PC-9 (cell line): ENCODE data around the gene ITPRIPL2.

Source experiments
- EZH2 ChIP-seq: fragments of 200-600 bp; sonication (generic); IDR thresholded peaks from 2 replicates; pipeline ENCODE4 v1.8.0; 2017; ENCODE audit warnings: antibody characterized with exemption, low read depth
- TF ChIP-seq, protein P1 (sequence below): fragments of 200-600 bp; sonication (generic); conservative IDR thresholded peaks from 2 replicates; pipeline ENCODE4 v1.6.1; 2017; ENCODE audit warnings: mixed run types, antibody characterized with exemption, mild to moderate bottlenecking, moderate library complexity

DNA sequence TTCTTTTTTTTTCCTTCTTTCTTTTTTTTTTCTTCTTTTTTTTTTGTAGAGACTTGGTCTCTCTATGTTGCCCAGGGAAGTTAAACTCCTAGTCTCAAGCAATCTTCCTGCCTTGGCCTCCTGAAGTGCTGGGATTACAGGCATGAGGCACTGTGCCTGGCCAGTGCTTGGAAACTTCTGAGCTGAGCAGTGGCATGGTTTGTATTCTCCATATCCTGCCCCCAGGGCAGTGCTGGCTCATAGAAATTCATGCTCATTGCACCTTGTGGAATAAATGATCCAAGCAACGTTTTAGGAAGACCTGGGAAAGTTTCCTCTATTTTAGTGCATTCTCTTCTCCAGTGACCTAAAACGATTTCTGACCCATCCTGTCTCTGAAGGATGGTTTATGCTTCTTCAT is 37.5 kb downstream of the ITPRIPL2 start:
- TF ChIP-seq, protein P1, sequence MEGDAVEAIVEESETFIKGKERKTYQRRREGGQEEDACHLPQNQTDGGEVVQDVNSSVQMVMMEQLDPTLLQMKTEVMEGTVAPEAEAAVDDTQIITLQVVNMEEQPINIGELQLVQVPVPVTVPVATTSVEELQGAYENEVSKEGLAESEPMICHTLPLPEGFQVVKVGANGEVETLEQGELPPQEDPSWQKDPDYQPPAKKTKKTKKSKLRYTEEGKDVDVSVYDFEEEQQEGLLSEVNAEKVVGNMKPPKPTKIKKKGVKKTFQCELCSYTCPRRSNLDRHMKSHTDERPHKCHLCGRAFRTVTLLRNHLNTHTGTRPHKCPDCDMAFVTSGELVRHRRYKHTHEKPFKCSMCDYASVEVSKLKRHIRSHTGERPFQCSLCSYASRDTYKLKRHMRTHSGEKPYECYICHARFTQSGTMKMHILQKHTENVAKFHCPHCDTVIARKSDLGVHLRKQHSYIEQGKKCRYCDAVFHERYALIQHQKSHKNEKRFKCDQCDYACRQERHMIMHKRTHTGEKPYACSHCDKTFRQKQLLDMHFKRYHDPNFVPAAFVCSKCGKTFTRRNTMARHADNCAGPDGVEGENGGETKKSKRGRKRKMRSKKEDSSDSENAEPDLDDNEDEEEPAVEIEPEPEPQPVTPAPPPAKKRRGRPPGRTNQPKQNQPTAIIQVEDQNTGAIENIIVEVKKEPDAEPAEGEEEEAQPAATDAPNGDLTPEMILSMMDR, result no peak
- no peak for TF ChIP-seq EZH2
